Gastrocnemius medialis (tissue), 4 donors: ENCODE data around the gene VRK2. TPM values are rescaled to one million over a fixed set of nuclear protein-coding genes. Genes with fewer than 3 reads are reported as not detected.
"Not testable (repeated sequence)": the region's sequence is repeated elsewhere in the genome, so short reads cannot be mapped to it uniquely, and the experiment has no call there.

Experiments used
- ATAC-seq, 2 donors: fragments of 150-250 bp; one replicate each; pipeline ENCODE4 v1.9.1; 2016
- DNase-seq, 2 donors: peaks; one replicate each; pipeline ENCODE4 v3.0.0-alpha.2; 2019
- H3K27ac ChIP-seq, 4 donors: fragments of 200-600 bp; sonication (generic); 1 replicate in 1 of 4; 2 replicates in 3 of 4; pipeline ENCODE4 v1.5.1; 2016 to 2018; ENCODE audit warnings: mild to moderate bottlenecking in 2 of 4, moderate library complexity in 1 of 4
- H3K27me3 ChIP-seq, 3 donors: fragments of 200-600 bp; sonication (generic) in 2 of 3; 1 replicate in 1 of 3; 2 replicates in 2 of 3; pipeline versions ENCODE4 v1.5.1 to v1.6.0; 2016 to 2019; ENCODE audit warnings: mild to moderate bottlenecking in 1 of 3, moderate library complexity in 1 of 3
- H3K36me3 ChIP-seq, 2 donors: fragments of 200-600 bp; sonication (generic) in 1 of 2; one replicate each; pipeline ENCODE4 v1.5.1; 2017 to 2018
- H3K4me1 ChIP-seq, 2 donors: fragments of 200-600 bp; sonication (generic) in 1 of 2; one replicate each; pipeline ENCODE4 v1.5.1; 2016 to 2017; ENCODE audit warnings: mild to moderate bottlenecking in 2 of 2
- H3K4me3 ChIP-seq, 4 donors: fragments of 200-600 bp; sonication (generic) in 3 of 4; 1 replicate in 1 of 4; 2 replicates in 3 of 4; pipeline ENCODE4 v1.5.1; 2016 to 2019; ENCODE audit warnings: mild to moderate bottlenecking in 2 of 4
- H3K9me3 ChIP-seq, 3 donors: fragments of 200-600 bp; sonication (generic) in 2 of 3; 1 replicate in 1 of 3; 2 replicates in 2 of 3; pipeline ENCODE4 v1.5.1; 2016 to 2019
- CTCF ChIP-seq, 5 experiments: fragments of 450-650 bp in 3 of 5; fragments of 200-600 bp in 2 of 5; sonication (generic) in 2 of 5; IDR thresholded peaks in 4 of 5; conservative IDR thresholded peaks in 1 of 5; 1 replicate in 4 of 5; 2 replicates in 1 of 5; pipeline ENCODE4 v1.5.1; 2016 to 2019; ENCODE audit warnings: antibody characterized with exemption in 5 of 5, mild to moderate bottlenecking in 3 of 5, moderate library complexity in 3 of 5
- POLR2A ChIP-seq, 2 donors: fragments of 450-650 bp; IDR thresholded peaks; one replicate each; pipeline ENCODE4 v1.6.1; 2017; ENCODE audit warnings: antibody characterized with exemption in 2 of 2, mild to moderate bottlenecking in 2 of 2, moderate library complexity in 2 of 2
- in situ Hi-C, 4 donors: fragments of 200-750 bp; cut with MboI; loops; one replicate each; pipeline versions ENCODE4 v1.15.0 to v1.8.0; 2017; ENCODE audit warnings: low sequenced_read_pairs in 4 of 4
- intact Hi-C: fragments of 100-400 bp; cut with DNase I; formaldehyde crosslinking; loops from one replicate; pipeline ENCODE4 v1.15.1; 2023; ENCODE audit warnings: low total_unique reads
- total RNA-seq, 4 donors: library from RNA; depleted of rRNA; stranded (reverse); fragments of >200 nt; gene quantifications; one replicate each; pipeline versions ENCODE4 v1.1.0 to v1.2.3, GENCODE V29; 2016

Gene VRK2
- total RNA-seq, 4 donors from 2014 or later, result 12.3 to 24.5 (median 21.2) TPM

DNA sequence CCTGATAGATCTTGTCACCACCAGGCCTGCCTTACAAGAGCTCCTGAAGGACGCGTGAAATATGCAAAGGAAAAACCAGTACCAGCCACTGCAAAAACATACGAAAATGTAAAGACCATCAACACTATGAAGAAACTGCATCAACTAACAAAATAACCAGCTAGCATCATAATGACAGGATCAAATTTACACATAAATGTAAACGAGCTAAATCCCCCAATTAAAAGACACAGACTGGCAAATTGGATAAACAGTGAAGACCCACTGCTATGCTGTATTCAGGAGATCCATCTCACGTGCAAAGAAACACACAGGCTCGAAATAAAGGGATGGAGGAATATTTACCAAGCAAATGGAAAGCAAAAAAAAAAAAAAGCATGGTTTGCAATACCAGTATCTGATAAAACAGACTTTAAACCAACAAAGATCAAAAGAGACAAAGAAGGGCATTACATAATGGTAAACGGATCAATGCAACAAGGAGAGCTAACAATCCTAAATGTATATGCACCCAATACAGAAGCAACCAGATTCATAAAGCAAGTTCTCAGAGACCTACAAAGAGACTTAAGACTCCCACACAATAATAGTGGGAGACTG lies 123.8 kb downstream of the VRK2 start:
- H3K36me3 ChIP-seq, ATAC-seq, in situ Hi-C loops, intact Hi-C loops, H3K4me1 ChIP-seq, H3K27ac ChIP-seq, DNase-seq, H3K9me3 ChIP-seq, H3K4me3 ChIP-seq, H3K27me3 ChIP-seq: not testable (repeated sequence)

GRCh38 chr2:58171831-58172230 lies 125.2 kb downstream of the VRK2 start:
- in situ Hi-C loops, H3K4me3 ChIP-seq, ATAC-seq, DNase-seq, intact Hi-C loops, H3K9me3 ChIP-seq, H3K27ac ChIP-seq, H3K36me3 ChIP-seq, H3K27me3 ChIP-seq, H3K4me1 ChIP-seq: not testable (repeated sequence)

- DNase-seq, intact Hi-C loops, in situ Hi-C loops, H3K36me3 ChIP-seq, H3K4me3 ChIP-seq, ATAC-seq, H3K27me3 ChIP-seq, H3K27ac ChIP-seq, H3K9me3 ChIP-seq, H3K4me1 ChIP-seq: not testable (repeated sequence)
Observed at GRCh38 chr2:58177187-58177586, 130.6 kb downstream of the VRK2 start.

DNA sequence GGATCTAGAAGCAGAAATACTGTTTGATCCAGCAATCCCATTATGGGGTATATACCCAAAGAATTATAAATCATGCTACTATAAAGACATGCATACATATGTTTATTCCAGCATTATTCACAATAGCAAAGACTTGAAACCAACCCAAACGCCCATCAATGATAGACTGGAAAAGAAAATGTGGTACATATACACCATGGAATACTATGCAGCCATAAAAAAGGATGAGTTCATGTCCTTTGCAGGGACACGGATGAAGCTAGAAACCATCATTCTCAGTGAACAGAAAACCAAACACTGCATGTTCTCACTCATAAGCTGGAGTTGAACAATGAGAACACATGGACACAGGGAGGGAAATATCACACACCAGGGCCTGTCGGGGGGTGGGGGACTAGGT lies 133.6 kb downstream of the VRK2 start:
- H3K36me3 ChIP-seq, H3K27ac ChIP-seq, H3K9me3 ChIP-seq, in situ Hi-C loops, H3K4me1 ChIP-seq, H3K4me3 ChIP-seq, ATAC-seq, H3K27me3 ChIP-seq, DNase-seq, intact Hi-C loops: not testable (repeated sequence)

DNA sequence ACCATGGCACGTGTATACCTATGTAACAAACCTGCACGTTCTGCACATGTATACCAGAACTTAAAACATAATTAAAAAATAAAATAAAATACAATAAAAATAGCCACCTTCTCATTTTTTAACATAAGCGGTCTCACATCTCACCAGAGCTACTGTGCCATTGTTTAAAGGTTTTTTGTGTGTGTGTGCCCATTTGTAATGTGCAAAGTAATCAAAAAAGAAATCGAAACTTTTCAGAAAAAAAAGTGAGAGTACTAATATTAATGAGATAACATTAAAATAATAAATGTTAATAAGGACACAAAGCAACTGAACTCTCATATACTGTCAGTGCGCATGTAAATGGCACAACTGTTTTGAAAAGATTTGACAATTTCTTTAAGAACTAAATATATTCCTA lies 134.0 kb downstream of the VRK2 start:
- H3K9me3 ChIP-seq, result no peaks in the 10 kb centered on the region
- no peak for DNase-seq
- in situ Hi-C loops, result no loop called here
- no peaks in the 10 kb centered on the region for H3K4me1 ChIP-seq
- H3K27me3 ChIP-seq, result no peaks in the 10 kb centered on the region
- no peak overlapping the region for H3K4me3 ChIP-seq
- H3K27ac ChIP-seq, result no peak overlapping the region
- no peak for ATAC-seq
- TF ChIP-seq CTCF (IDR thresholded peaks at IDR 0.05 in 4 of 5, conservative IDR thresholded peaks at IDR 0.05 in 1 of 5), result no peak
- no peaks in the 10 kb centered on the region for H3K36me3 ChIP-seq
- intact Hi-C loops, result no loop called here

GRCh38 chr2:58182527-58182926 lies 135.9 kb downstream of the VRK2 start:
- Histone ChIP-seq H3K27ac (no peak overlapping the region), H3K27me3 (no peaks in the 10 kb centered on the region), H3K9me3 (no peaks in the 10 kb centered on the region), H3K4me3 (no peak overlapping the region), H3K36me3 (no peaks in the 10 kb centered on the region), H3K4me1 (no peaks in the 10 kb centered on the region)
- ATAC-seq (no peak), DNase-seq (no peak)
- TF ChIP-seq CTCF (IDR thresholded peaks at IDR 0.05 in 4 of 5, conservative IDR thresholded peaks at IDR 0.05 in 1 of 5) (no peak), POLR2A (IDR thresholded peaks at IDR 0.05) (no peak)
- in situ Hi-C loops, result no loop called here
- intact Hi-C loops, result no loop called here

GRCh38 chr2:58186501-58186900 lies 139.9 kb downstream of the VRK2 start:
- Histone ChIP-seq H3K4me1 (no peaks in the 10 kb centered on the region), H3K27me3 (no peaks in the 10 kb centered on the region), H3K4me3 (no peak overlapping the region), H3K36me3 (no peaks in the 10 kb centered on the region), H3K27ac (no peak overlapping the region), H3K9me3 (no peaks in the 10 kb centered on the region)
- in situ Hi-C loops (no loop called here), intact Hi-C loops (no loop called here)
- TF ChIP-seq CTCF (IDR thresholded peaks at IDR 0.05 in 4 of 5, conservative IDR thresholded peaks at IDR 0.05 in 1 of 5) (no peak), POLR2A (IDR thresholded peaks at IDR 0.05) (no peak)
- DNase-seq, result no peak
- no peak for ATAC-seq

DNA sequence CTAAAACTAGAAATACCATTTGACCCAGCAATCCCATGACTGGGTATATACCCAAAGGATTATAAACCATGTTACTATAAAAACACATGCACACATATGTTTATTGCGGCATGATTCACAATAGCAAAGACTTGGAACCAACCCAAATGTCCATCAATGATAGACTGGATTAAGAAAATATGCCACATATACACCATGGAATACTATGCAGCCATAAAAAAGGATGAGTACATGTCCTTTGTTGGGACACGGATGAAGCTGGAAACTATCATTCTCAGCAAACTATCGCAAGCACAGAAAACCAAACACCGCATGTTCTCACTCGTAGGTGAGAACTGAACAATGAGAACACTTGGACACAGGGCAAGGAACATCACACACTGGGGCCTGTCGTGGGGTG lies 140.4 kb downstream of the VRK2 start:
- H3K36me3 ChIP-seq, H3K27me3 ChIP-seq, H3K4me3 ChIP-seq, H3K9me3 ChIP-seq, H3K4me1 ChIP-seq, intact Hi-C loops, H3K27ac ChIP-seq, ATAC-seq, in situ Hi-C loops, DNase-seq: not testable (repeated sequence)
